Mesendoderm (in vitro differentiated cells): ENCODE measurements around the gene EFHD1.

Experiments
- DNase-seq: peaks from one replicate; pipeline ENCODE4 v3.0.0; 2013
- H2AK5ac ChIP-seq: 2 replicates; pipeline ENCODE4 v1.6.1; 2013; ENCODE audit warnings: low read length, inconsistent platforms
- H2BK120ac ChIP-seq: 2 replicates; pipeline ENCODE4 v1.6.1; 2013; ENCODE audit warnings: low read depth, mild to moderate bottlenecking, low read length, moderate library complexity, mixed read lengths
- H2BK15ac ChIP-seq: replicated peaks from 2 replicates; pipeline ENCODE4 v1.6.1; 2013; ENCODE audit warnings: low read depth, mild to moderate bottlenecking, moderate library complexity
- H2BK5ac ChIP-seq: 2 replicates; pipeline ENCODE4 v1.6.1; 2013; ENCODE audit warnings: low read length, inconsistent platforms
- H3K18ac ChIP-seq: 2 replicates; pipeline ENCODE4 v1.6.1; 2013; ENCODE audit warnings: mild to moderate bottlenecking, low read length, mixed read lengths
- H3K23ac ChIP-seq: one replicate; pipeline ENCODE4 v1.6.1; 2013; ENCODE audit warnings: low read length
- H3K27ac ChIP-seq: 2 replicates; pipeline ENCODE4 v1.5.1; 2013; ENCODE audit warnings: low read depth, mild to moderate bottlenecking, inconsistent platforms, low read length, moderate library complexity
- H3K27me3 ChIP-seq: 2 replicates; pipeline ENCODE4 v1.6.1; 2013; ENCODE audit warnings: low read length, control low read depth, mild to moderate bottlenecking, inconsistent platforms; ENCODE audit not compliant: insufficient read depth, poor library complexity
- H3K36me3 ChIP-seq: 2 replicates; pipeline ENCODE4 v1.6.1; 2013; ENCODE audit warnings: low read length, inconsistent platforms; ENCODE audit not compliant: control insufficient read depth, insufficient read depth
- H3K4ac ChIP-seq: one replicate; pipeline ENCODE4 v1.6.1; 2013; ENCODE audit warnings: low read depth, mild to moderate bottlenecking, low read length, moderate library complexity
- H3K4me1 ChIP-seq: 2 replicates; pipeline ENCODE4 v1.6.1; 2013; ENCODE audit warnings: low read depth, low read length, inconsistent platforms; ENCODE audit not compliant: control insufficient read depth
- H3K4me2 ChIP-seq: 2 replicates; pipeline ENCODE4 v1.6.1; 2013; ENCODE audit warnings: low read length
- H3K4me3 ChIP-seq: 2 replicates; pipeline ENCODE4 v1.5.1; 2013; ENCODE audit warnings: mild to moderate bottlenecking, low read length
- H3K56ac ChIP-seq: one replicate; pipeline ENCODE4 v1.6.1; 2013; ENCODE audit warnings: low read length
- H3K79me1 ChIP-seq: 2 replicates; pipeline ENCODE4 v1.6.1; 2013; ENCODE audit warnings: low read length, inconsistent platforms
- H3K79me2 ChIP-seq: 2 replicates; pipeline ENCODE4 v1.6.1; 2013; ENCODE audit warnings: mild to moderate bottlenecking, low read length; ENCODE audit not compliant: control insufficient read depth, insufficient read depth
- H3K9ac ChIP-seq: 2 replicates; pipeline ENCODE4 v1.6.1; 2013; ENCODE audit warnings: low read length, inconsistent platforms
- H4K5ac ChIP-seq: one replicate; pipeline ENCODE4 v1.6.1; 2013; ENCODE audit warnings: low read length
- H4K8ac ChIP-seq: one replicate; pipeline ENCODE4 v1.6.1; 2013; ENCODE audit warnings: low read depth, mild to moderate bottlenecking, control low read depth, low read length, moderate library complexity
- WGBS: extraction: QIAGEN DNeasy Blood & Tissue Kit; methylation state at CpG from one replicate; pipeline ENCODE4 v1.1.7; 2013; ENCODE audit warnings: low lambda C conversion rate, missing lambda C conversion rate; ENCODE audit not compliant: insufficient coverage; ENCODE audit errors: extremely low coverage; 5-methylcytosine and 5-hydroxymethylcytosine counted together

Gene EFHD1

GRCh38 chr2:232637866-232638583, 4.6 kb downstream of the EFHD1 start:
- no peak overlapping the region for H3K4me2 ChIP-seq
- WGBS: no CpG with 5 or more reads among the region's 11 CpGs
- peaks cover 10% of the 10 kb centered on the region for H3K27me3 ChIP-seq
- no peak overlapping the region for H3K18ac ChIP-seq
- no peak overlapping the region for H3K56ac ChIP-seq
- H3K27ac ChIP-seq: no peak overlapping the region
- no peak overlapping the region for H3K9ac ChIP-seq
- no peaks in the 10 kb centered on the region for H3K36me3 ChIP-seq
- no peak overlapping the region for H2BK120ac ChIP-seq
- H4K8ac ChIP-seq: no peak overlapping the region
- H3K79me1 ChIP-seq: no peaks in the 10 kb centered on the region
- H3K23ac ChIP-seq: no peak overlapping the region
- no peak overlapping the region for H3K4me3 ChIP-seq
- H2BK15ac ChIP-seq: no peak overlapping the region
- H3K79me2 ChIP-seq: no peaks in the 10 kb centered on the region
- no peak overlapping the region for H3K4ac ChIP-seq
- H4K5ac ChIP-seq: no peak overlapping the region
- no peak overlapping the region for H2AK5ac ChIP-seq
- H3K4me1 ChIP-seq: no peaks in the 10 kb centered on the region
- H2BK5ac ChIP-seq: no peak overlapping the region
- DNase-seq: no peak

- H3K18ac ChIP-seq: no peak overlapping the region
- no peak overlapping the region for H4K5ac ChIP-seq
- no peak overlapping the region for H3K4me2 ChIP-seq
- DNase-seq: peak; percentile 19
- H2BK5ac ChIP-seq: no peak overlapping the region
- no CpG with 5 or more reads among the region's 11 CpGs for WGBS
- no peak overlapping the region for H3K4ac ChIP-seq
- H3K27ac ChIP-seq: no peak overlapping the region
- no peak overlapping the region for H2BK15ac ChIP-seq
- no peak overlapping the region for H3K9ac ChIP-seq
- no peak overlapping the region for H4K8ac ChIP-seq
- H3K79me2 ChIP-seq: no peaks in the 10 kb centered on the region
- H2BK120ac ChIP-seq: no peak overlapping the region
- no peak overlapping the region for H3K23ac ChIP-seq
- no peaks in the 10 kb centered on the region for H3K79me1 ChIP-seq
- no peak overlapping the region for H2AK5ac ChIP-seq
- no peaks in the 10 kb centered on the region for H3K4me1 ChIP-seq
- H3K36me3 ChIP-seq: no peaks in the 10 kb centered on the region
- no peaks in the 10 kb centered on the region for H3K27me3 ChIP-seq
- H3K56ac ChIP-seq: no peak overlapping the region
- H3K4me3 ChIP-seq: no peak overlapping the region
Observed at GRCh38 chr2:232641153-232641848, 7.9 kb downstream of the EFHD1 start.

DNA sequence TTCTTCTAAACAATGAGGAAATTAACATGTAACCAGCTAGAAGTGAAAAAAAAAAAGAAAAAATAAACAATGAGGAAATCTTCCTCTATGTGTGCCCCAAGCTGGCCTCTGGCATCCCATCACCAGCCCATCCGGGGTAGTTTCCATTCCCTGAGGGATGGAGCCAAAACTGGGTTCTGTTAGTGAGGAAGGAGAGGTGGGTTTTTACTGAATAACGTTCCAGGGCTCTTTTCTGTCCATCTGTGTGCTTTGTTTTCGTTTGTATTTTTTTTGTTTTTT, 9.7 kb downstream of the EFHD1 start:
- H3K36me3 ChIP-seq: no peaks in the 10 kb centered on the region
- H3K4me2 ChIP-seq: no peak overlapping the region
- no peak overlapping the region for H2BK15ac ChIP-seq
- no peak overlapping the region for H3K4ac ChIP-seq
- no peak overlapping the region for H3K9ac ChIP-seq
- H3K79me1 ChIP-seq: no peaks in the 10 kb centered on the region
- no peak overlapping the region for H3K27ac ChIP-seq
- no peaks in the 10 kb centered on the region for H3K79me2 ChIP-seq
- H3K56ac ChIP-seq: no peak overlapping the region
- no peak overlapping the region for H4K8ac ChIP-seq
- H2AK5ac ChIP-seq: no peak overlapping the region
- no peak overlapping the region for H2BK120ac ChIP-seq
- no peak overlapping the region for H3K23ac ChIP-seq
- no peak overlapping the region for H3K4me3 ChIP-seq
- no peak overlapping the region for H3K18ac ChIP-seq
- DNase-seq: no peak
- no peaks in the 10 kb centered on the region for H3K27me3 ChIP-seq
- no peaks in the 10 kb centered on the region for H3K4me1 ChIP-seq
- no peak overlapping the region for H2BK5ac ChIP-seq
- no peak overlapping the region for H4K5ac ChIP-seq
- no CpG with 5 or more reads among the region's 3 CpGs for WGBS

GRCh38 chr2:232643813-232644347, 10.5 kb downstream of the EFHD1 start:
- H4K8ac ChIP-seq: no peak overlapping the region
- no peak overlapping the region for H3K23ac ChIP-seq
- no peak overlapping the region for H3K56ac ChIP-seq
- no peak overlapping the region for H3K18ac ChIP-seq
- no peaks in the 10 kb centered on the region for H3K36me3 ChIP-seq
- H3K4me1 ChIP-seq: no peaks in the 10 kb centered on the region
- H3K4me2 ChIP-seq: no peak overlapping the region
- H3K9ac ChIP-seq: no peak overlapping the region
- no peak overlapping the region for H3K4me3 ChIP-seq
- no peak overlapping the region for H3K27ac ChIP-seq
- H3K79me2 ChIP-seq: no peaks in the 10 kb centered on the region
- no peaks in the 10 kb centered on the region for H3K79me1 ChIP-seq
- WGBS: no CpG with 5 or more reads among the region's 8 CpGs
- no peak overlapping the region for H2AK5ac ChIP-seq
- H3K27me3 ChIP-seq: no peaks in the 10 kb centered on the region
- DNase-seq: no peak
- no peak overlapping the region for H4K5ac ChIP-seq
- H3K4ac ChIP-seq: no peak overlapping the region
- H2BK15ac ChIP-seq: no peak overlapping the region
- no peak overlapping the region for H2BK5ac ChIP-seq
- no peak overlapping the region for H2BK120ac ChIP-seq

GRCh38 chr2:232645061-232645460, 11.7 kb downstream of the EFHD1 start:
- H3K4me2 ChIP-seq: no peak overlapping the region
- no peaks in the 10 kb centered on the region for H3K79me2 ChIP-seq
- no CpG with 5 or more reads among the region's 6 CpGs for WGBS
- no peak overlapping the region for H4K5ac ChIP-seq
- no peaks in the 10 kb centered on the region for H3K79me1 ChIP-seq
- no peak overlapping the region for H4K8ac ChIP-seq
- no peak overlapping the region for H3K27ac ChIP-seq
- H3K18ac ChIP-seq: no peak overlapping the region
- no peak overlapping the region for H3K9ac ChIP-seq
- DNase-seq: no peak
- H2BK15ac ChIP-seq: no peak overlapping the region
- no peaks in the 10 kb centered on the region for H3K36me3 ChIP-seq
- H2AK5ac ChIP-seq: no peak overlapping the region
- H3K23ac ChIP-seq: no peak overlapping the region
- no peaks in the 10 kb centered on the region for H3K4me1 ChIP-seq
- no peak overlapping the region for H3K4ac ChIP-seq
- H2BK120ac ChIP-seq: no peak overlapping the region
- H3K56ac ChIP-seq: no peak overlapping the region
- H2BK5ac ChIP-seq: no peak overlapping the region
- no peaks in the 10 kb centered on the region for H3K27me3 ChIP-seq
- no peak overlapping the region for H3K4me3 ChIP-seq
